NCI-H2081 treated with DMSO at 0.1 percent for 48 hours (cell line): ENCODE results near the gene FAXDC2.

Experiments used
- DNase-seq: peaks from one replicate; lab custom pipeline; 2025; lab: John Stamatoyannopoulos, UW

The FAXDC2 gene, protein sequence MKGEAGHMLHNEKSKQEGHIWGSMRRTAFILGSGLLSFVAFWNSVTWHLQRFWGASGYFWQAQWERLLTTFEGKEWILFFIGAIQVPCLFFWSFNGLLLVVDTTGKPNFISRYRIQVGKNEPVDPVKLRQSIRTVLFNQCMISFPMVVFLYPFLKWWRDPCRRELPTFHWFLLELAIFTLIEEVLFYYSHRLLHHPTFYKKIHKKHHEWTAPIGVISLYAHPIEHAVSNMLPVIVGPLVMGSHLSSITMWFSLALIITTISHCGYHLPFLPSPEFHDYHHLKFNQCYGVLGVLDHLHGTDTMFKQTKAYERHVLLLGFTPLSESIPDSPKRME

DNA sequence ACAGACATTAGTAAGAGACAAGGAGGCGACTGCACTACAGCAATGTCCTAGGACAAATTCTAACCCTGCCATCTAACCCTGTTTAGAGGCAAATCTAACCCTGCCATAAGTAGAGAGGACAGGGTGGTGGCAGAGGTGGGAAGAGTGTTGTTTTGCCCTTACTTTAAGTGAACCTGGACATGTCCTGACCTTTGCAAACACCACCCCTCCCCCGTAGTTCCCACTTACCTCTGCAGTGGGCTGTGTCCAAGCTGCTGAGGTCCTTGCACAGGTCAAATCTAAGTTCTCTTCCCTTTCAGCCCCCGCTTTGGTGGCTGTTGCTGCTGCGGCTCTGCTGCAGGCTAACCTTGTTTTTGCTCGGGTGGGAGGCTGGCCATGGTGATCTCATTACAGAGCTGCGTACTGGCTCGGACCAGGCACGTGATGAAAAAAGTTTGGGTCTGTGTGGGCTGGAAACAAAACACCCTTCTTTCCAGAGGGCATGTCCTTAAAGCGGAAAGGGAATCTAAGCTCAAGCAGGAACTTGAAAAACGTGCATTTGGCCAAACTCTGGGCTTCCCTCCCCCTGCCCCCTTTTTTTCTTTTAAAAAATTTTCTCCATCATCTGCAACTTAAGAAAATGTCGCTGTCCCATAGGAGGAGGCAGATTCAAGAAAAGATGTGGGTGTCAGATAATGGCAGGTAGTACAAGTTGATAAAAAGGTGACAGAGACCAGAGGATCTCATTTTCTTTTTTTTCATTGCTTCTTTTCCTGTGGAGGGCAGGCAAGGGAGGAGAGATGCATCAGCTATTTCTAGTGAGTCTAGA lies at the start of gene FAXDC2:
TSS of gene FAXDC2 (minus strand) at position 349 of the 808 bp plus-strand sequence. CDS start 12,425 bp downstream, outside the sequence.
- no peak for DNase-seq

DNA sequence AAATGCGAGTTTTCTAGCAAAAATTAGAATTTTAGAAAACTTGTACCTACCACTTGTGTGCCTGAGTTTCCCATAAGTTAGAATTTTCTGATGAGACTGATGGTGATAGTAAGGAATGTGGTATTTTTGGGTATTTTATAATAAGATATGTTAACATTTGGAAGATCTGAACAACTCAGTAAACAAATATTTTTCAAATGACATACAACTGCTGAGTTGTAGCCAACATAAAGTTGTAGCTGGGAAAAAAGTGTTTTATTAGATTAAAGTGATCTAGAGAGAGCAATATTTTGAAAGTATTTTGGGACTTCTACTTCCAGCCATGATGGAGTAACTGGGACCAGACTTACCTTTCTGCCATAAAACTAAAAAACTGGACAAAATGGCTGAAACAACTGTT lies 49.7 kb upstream of the FAXDC2 start:
- DNase-seq, result no peak

DNA sequence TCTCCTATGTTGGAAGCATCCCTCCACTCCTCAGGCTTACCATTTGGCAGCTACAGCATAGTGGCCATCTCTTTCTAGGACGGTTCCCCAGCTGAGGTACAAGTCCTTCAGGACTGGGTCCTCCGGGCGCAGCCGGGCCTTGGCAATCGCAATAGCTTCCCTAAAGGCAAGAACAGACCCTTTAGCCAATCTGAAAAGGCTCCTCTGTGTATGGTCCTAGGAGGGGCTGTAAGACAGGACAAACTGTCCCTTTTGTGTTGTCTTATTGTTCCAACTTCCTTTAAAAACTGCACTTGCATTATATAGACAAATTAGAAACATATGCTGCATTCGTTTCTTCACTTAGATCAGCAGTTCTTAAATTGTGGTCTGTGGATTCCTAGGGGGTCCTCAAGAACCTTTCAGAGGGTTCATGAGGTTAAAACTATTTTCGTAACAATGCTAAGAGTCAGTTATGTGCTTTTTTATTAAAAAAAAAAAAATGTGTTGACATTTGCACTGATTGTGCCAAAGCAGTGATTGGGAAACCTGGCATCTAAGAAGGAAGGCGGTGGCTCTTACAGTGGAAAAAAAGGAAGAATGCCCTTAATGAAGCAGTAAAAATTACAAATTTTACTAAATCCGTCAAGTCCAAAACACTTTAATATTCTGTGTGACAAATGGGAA lies 48.9 kb upstream of the FAXDC2 start:
- no peak for DNase-seq

DNA sequence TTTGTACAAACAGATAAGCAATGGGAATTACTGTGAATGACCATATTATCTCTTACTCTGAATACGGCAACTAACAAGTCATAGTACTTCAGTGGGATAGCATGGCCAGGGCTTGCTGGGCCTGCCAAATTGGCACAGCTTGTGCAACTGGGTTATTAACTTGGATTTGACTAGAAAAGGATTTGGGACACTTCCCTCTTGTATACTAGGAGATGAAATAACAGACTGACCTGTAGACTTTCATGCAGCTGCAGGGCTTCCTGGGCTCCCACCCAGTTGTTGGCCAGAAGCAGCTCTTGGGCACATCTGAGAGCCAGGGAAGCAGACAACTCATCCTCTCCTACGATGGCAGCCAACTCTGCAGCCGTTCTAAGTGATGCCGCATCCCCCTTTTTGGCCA lies 47.8 kb upstream of the FAXDC2 start:
- no peak for DNase-seq

DNA sequence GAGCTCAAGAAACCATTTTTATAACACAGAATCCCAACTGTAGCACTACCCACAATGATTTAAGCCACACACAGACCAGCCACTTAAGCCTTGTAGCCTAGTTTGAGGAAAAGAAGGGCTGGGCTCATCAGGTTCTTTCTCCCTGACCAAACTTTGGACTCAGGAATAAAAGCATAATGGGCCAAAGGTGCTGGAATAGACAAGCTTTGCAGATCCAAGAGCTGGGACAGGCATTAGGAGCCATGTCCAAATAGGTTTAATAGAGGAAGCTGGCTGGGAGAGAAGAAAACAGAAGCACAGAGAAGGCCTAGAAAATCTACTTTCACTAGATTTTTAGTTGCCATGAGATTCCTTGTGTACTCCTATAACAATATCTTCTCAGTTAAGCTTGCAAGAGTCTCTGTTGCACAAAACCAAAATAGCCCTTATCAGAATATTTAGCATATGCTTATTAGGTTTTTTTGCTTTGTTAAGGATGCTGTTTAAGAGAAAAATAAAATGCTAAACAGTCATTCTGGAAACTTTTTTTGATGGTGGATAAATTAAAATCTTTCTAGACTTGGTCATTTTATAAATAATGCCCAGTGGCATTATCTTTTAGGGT lies 46.3 kb upstream of the FAXDC2 start:
- DNase-seq, result no peak

DNA sequence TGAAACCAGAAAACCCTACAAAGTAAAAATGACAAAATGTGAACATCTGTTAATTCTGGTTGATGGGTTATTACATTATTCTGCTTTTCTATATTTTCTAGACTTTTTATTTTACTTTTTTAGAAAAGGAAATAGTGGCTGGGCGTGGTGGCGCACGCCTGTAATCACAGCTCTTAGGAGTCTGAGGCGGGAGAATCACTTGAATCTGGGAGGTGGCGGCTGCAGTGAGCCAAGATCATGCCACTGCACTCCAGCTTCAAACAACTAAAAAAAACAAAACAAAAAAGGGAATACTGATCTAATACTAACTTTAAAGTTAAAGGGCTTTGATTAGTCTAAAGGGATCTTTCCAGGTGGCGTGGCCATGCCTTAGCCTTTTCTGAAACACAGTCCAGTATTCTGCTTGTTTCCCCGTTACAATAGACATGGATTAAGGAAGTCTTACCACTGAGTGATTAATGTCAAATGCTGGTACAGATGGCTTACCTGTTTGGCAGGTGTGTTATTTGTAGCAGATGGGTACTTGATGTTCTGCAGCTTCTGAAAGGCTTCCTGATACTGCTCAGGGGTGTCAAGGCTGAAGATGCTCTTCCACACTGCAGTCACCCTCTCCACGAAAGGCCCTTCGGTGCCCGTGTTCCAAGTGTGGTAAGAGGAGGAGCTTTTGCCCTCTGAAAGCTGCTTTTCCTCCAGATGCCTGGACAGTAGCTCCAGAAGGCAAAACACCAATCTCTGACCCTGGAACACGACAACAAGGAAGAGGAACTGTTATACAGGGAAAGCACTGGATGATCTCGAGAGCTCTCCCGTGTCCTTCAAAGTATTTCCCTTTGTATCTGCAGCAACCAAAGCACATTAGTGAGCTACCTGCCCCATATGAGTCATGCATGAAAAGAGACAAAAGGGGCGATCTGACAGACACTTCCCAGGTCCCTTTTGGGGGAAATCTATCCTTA lies 45.5 kb upstream of the FAXDC2 start:
- DNase-seq, result no peak

DNA sequence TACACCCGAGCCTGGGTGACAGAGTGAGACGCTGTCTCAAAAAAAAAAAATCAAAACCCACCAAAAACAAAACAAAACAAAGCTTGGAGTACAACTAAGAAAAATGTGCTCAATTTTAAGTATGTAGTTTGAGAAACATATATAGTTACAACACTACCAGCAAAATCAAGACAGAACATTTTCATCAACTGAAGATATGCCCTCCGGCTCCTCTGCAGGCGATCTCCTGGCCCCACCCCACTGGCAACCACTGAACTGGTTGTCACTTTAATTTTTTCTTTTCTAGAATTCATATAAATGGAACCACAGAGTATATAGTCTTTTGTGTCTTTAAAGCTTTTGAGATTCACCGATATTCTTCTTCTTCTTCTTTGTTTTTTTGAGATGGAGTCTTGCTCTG lies 43.0 kb upstream of the FAXDC2 start:
- no peak for DNase-seq

DNA sequence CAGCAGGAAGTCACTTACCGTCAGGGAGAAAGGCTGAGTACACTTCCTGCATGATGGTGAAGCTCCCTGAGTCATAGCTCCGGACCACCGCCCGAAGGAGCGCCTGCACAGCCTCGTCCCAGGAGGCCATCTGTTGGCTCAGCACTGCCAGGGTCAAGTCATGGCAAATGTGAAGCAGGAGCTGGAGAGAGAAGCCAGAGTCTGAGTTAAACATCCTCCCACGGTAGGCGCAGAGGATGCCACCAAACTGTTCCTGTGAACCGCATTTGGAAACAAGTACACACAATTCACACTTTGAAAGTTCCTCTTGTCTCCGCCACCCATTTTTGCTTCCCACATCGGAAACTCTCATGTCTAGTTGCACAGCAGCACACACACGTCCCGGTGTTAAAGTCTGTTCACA lies 42.0 kb upstream of the FAXDC2 start:
- no peak for DNase-seq

DNA sequence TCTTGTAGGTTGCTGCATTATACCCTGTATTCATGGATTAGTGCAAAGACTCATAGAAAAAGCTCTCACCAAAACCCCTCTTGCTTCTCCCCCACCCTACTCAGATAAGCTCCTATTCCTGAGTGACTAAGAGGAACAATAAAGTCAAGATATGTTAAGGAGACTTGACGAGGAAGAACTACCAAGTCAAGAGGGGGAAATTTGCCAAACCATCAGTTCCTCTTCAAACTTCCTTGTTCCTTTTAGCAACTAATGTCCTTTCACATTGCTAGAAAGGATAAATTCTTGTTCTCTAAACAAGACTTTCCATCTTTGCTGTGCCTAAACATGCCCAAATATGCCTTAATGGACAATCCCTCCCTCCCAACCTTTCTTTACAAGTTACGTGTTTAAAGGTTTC lies 35.0 kb upstream of the FAXDC2 start:
- no peak for DNase-seq

DNA sequence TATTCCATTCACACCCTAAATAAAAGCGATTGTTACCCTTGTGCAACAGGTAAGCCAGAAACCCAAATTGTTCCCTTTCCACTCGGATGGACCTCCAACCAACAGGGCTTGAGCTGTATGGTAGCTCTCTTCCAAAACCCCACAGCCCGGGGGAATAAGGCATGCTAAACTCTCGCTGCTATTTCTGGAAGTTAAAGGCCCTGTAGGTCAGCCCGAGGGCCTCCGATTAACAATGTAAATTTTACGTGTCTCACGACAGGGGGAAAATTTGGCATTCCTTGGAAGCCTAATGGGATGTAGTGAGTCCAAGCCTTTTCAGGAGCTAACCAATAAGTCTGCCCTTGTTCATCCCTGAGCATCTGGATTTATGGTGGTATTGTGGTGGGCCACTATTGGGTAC lies 34.0 kb upstream of the FAXDC2 start:
- no peak for DNase-seq

DNA sequence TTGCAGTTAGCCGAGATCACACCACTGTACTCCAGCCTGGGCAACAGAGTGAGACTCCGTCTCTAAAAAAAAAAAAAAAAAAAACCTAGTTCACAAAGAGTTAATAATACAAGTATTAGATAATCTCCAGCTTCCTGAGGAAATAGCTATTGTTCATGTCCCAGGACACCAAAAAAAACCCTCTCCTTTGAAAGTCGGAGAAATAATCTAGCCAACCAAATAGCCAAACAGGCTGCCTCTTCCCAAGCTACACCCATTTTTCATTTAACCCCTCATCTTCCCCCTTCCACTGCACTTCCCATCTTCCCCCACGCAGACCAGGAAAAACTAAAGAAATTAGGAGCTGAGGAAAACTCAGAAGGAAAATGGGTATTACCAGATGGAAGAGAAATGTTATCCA lies 31.6 kb upstream of the FAXDC2 start:
- no peak for DNase-seq

DNA sequence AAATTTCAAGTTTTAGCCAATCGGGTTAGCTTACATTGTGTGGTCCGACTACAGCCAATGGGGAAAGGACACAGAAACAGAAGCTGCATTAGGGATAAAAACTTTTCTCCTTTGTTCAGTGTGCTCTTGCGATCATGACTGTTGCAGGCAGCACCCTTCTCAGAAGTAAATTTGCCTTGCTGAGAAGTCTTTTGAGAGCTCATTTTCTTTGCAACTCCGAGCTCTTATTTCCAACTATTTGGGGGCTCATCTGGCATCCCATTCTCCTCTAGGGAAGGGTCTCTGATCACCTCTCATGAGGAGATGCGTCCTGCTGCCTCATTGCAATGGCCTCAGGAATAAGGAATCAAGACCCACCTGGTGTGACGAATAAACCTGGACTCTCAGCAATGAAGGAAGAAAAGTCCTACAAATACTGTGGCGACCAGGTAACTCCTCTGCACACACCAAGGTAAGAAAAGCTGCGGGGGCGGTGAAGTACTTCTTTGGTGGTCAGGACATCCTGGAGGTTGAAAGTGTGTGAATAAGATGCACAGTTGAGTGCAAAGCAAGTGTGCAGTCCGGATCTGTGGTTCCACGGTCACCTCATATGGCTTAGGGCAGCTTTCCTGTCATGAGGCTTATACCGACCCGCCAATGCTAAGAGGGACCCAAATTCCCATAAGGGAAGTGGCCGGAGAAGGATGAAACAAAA lies 28.4 kb upstream of the FAXDC2 start:
- no peak for DNase-seq

DNA sequence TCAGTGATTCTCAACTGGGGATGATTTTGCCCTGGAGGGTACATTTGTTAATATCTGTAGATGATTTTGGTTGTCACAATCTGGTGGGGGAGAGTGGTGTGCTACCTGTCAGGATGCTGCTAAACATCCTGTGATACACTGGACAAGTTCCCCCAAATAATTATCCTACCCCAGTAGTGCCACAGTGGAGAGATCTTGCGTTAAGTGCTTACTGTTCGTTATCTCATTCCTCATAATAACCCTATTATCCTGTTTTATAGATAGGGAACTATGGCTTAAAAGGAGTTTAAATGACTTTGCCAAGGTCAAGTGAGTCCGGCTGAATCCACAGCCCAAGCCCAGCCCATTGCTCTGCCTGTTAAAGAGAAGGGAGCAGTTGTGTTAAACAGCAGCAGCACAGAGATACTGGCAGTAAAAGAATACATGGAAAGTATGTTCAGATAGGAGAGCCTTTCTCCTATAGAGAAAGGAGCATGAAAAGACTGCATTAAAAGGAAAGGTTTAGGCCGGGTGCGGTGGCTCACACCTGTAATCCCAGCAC lies 23.5 kb upstream of the FAXDC2 start:
- no peak for DNase-seq

DNA sequence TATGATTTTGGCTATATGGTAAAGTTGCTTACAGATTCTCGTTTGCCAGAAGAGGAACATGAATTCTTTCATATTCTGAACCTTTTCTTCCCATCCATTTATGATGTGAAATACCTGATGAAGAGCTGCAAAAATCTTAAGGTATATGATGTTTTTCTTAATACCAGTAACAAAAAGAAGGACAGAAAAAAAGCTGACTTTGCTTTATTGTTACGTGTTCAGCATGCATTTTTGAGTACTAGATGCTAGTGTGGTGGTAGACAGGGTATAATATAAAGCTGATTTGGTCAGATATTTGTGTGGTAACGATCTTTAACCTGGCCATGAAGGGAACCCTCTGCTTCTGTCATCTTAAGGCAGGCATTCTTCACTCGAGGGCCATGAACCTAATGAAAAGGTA lies 21.3 kb upstream of the FAXDC2 start:
- DNase-seq, result no peak

DNA sequence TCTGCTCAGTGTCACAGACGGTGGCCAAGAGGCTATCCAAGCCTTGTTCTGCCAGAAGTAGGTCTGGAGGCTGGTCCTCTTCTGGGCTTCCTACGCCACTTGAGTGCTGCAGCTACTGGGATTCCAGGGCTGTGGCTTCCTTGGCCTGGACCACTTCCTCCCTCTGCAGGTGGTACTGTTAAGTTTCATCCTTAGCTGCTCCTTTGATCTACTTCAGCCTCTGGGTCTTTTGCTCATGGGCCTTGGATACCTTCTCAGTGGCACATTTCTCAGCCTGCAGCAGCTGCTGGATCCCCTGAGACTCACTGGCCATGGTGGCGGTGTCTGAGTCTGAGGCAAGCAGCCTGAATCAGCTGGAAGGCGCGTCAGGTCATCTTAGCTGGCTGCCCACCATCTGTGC lies 18.3 kb upstream of the FAXDC2 start:
- no peak for DNase-seq

DNA sequence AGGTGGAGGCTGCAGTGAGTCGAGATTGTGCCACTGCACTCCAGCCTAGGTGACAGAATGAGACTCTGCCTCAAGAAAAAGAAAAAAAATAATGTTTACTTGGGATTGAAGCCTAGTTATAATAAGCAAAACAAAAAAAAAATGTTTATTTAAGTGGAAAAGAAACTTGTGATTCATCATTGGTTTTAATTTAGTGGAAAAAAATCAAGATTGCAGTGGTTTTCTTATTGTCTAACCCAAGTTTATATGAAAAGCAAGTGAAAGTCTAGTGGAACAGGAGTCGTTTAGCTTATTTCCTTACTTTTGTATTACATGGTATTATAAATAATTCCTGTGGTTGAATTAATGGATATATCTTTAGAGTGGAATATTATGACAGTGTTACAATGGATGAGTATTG lies 16.4 kb upstream of the FAXDC2 start:
- no peak for DNase-seq

DNA sequence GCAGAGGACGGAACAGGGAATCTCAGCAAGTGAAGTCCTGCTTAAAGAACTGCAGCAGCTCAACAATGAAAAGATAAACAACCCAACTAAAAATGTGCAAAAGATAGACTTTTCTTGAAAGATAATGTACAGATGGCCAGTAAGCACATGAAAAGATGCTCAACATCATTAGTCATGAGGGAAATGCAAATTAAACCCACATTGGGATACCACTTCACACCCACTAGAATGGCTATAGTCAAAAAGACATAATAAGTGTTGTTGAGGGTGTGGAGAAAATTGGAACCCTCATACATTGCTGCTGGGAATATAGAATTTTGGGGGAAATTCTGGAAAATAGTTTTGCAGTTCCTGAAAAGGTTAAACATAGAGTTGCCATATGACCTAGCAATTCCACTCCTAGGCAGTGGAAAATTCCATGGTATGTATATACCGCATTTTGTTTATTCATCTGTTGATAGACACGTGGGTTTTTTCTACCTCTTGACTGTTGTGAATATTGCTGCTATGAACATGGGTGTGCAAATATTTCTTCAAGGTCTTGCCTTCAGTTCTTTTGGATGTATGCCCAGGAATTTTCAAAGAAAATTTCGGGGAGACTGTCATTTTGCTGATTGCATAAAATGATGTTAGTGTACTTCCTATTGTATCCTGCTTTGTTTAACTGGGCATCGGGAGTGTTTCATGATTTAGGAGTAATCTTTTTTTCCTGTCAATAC lies 15.2 kb upstream of the FAXDC2 start:
- no peak for DNase-seq

DNA sequence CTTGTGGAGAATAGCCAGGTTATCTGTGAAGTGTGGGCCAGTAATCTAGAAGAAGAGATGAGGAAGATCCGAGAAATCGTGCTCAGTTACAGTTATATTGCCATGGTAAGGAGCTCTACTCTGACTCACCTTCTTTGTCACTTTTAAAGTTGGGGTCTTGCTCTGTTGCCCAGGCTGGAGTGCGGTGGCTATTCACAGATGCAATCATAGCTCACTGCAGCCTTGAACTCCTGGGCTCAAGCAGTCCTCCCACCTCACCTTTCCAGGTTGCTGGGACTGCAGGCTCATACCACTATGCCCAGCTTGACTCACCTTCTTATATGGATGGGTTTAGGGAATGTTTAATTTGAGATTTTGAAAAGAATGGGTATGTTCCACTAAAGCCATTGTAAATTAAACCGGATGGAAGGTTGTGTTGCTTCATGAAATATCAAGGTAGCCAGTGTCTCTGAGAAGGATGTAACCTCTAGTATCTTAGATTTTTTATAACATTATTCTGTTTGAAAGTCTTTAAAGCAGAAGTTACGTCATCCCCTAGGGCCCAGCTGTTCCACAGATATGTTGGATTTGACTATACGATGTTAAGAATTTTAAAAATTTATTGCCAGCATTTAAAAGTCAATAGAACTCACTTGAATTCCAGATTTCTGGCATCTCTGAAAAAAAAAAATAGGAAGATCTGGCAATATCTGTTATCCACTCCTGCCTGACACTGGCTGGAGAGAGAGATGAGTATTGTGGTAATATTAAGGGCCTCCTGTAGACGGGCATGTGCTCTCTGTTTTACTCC lies 13.1 kb upstream of the FAXDC2 start:
- DNase-seq, result no peak

DNA sequence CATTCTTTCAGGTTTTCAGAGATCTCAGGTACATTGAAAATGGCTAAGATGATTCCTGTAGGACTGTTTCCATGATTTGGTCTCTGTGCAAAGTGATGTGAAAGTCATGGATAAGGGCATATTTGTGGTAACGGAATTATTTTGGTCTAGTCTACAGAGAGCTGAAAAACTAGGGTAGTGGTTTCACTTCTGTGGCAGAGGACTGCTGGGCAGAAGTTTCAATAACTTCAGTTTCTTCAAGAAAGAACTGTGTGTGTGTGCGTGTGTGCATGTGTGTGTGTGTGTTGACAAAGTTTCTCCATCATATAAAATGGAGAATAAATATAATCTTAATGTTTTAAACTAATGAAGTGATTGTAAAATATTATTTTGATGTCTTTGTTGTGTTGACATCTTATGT lies 12.4 kb upstream of the FAXDC2 start:
- DNase-seq, result no peak
